GM10266 (cell line): ENCODE data around the gene MARK2.

Experiments used
- DNase-seq: peaks from one replicate; pipeline ENCODE4 v3.0.0; 2012; ENCODE audit errors: extremely low spot score
- TF ChIP-seq, protein P1 (sequence below): IDR thresholded peaks from 2 replicates; pipeline ENCODE4 v1.5.1; 2012; ENCODE audit warnings: mild to moderate bottlenecking, low read depth; ENCODE audit not compliant: control insufficient read depth, insufficient read depth; ENCODE audit errors: missing control alignments

Gene MARK2

DNA sequence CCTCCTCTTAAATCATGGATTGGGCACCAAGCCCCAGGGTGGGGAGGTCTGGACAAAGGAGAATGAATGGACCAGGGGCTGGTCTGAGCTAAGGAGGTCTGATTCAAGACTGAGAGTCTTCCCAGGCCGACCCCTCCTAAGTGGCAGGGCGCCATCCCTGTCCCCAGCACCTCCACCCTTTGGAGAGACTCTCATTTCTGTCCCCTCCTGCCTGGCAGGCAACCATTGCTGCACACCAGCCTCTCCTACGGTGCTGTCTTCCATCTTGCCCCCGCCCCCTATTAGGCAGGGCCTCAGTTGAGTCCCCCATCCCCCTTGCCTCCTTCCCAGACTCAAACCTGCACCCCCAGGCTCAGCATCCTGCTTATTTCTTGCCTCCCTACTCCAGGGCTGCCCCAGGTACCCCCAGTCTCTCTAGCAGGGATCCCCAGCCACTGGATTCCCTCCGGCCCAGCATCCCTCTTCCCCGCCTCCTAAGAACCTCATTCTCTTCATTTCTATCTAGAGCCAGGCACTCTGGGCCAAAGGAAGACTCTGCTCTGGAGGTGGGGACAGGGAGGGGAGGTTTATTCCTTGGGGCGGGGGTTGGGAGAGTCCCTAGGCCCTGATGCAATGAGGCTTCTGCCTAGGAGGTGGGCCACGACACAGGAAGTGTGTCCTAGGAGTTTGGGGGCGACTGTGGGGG lies 79.7 kb downstream of the MARK2 start:
- TF ChIP-seq, protein P1, sequence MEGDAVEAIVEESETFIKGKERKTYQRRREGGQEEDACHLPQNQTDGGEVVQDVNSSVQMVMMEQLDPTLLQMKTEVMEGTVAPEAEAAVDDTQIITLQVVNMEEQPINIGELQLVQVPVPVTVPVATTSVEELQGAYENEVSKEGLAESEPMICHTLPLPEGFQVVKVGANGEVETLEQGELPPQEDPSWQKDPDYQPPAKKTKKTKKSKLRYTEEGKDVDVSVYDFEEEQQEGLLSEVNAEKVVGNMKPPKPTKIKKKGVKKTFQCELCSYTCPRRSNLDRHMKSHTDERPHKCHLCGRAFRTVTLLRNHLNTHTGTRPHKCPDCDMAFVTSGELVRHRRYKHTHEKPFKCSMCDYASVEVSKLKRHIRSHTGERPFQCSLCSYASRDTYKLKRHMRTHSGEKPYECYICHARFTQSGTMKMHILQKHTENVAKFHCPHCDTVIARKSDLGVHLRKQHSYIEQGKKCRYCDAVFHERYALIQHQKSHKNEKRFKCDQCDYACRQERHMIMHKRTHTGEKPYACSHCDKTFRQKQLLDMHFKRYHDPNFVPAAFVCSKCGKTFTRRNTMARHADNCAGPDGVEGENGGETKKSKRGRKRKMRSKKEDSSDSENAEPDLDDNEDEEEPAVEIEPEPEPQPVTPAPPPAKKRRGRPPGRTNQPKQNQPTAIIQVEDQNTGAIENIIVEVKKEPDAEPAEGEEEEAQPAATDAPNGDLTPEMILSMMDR: no peak
- peak; percentile 39 for DNase-seq

DNA sequence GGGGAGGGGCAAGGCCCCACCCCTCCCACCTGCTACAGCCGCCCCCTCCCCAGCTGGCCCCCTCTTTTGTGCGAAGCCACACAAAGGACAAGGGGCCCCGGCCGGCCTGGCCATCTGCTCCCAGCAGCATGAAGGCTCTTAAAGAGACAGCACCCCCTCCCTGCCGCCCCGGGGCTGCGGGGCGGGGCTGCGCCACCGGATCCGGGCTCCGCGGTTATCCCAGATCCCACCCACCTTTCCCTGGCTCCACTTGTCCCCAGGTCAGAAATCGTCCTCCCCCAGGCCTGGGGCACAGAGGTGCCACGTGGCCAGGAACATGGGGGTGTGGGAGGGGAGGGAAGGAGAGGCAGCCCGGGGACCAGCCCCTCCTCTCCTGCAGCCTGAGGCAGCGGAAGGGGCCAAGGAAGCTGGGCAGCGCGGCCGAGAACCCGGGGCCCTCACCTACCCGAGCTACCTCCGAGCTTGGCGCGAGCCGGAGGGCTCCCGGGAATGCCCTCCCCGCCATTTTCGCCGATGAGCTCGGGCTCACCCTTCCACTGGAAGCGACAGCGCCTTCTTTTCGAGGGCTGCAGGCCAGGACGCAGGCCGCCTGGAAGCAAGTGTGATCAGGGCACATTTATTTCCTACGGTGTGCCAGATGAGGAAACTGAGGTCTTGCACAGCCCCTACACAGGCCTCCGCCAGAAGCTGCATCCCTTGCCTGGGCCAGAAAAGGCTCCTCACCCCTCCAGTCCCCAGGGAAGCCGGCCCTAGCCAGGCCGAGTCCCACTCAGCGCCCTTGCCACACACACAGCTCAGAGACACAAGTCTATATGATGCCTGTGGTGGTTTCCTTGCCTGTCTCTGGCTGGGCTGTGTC lies 80.6 kb downstream of the MARK2 start:
- peak; percentile 56 for DNase-seq
- TF ChIP-seq, protein P1: no peak

DNA sequence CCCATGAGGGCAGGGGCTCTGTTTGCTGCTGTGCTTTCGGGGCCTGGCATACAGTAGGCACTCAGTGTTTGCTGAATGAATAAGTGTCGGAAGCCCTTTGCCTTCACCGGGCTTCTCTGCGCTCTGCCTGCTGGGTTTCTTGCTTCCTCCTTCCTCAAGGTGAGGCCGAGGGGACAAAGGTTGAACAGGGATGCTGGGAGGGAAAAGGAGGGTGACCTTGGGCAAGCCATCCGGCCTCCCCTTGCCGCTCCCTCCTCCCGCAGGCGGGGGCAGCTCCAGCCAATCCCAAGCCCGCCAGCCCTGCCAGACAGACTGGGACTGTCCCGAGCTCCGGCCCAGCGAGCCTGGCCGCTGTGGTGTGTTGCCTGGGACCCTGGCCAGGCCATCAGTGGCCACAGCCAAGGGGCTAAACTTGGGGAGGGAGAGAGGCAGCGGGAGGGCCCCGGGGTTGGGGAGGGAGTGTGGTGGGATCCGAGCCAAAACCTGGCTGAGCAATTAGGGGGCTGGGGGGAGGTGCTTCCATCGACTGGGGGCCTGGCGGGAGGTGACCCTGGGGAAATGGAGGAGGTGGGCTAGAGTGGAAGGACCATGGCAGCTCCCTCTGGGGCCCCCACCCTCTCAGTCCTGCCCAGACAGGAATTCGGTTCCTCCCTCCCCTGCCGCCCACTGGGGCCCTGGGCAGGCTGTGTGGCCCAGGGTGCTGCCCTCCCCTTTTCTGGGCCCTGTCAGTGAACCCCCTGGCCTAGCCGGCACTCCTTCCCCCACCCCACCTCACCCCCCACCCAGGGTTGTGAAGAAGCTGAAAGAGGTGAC lies 81.4 kb downstream of the MARK2 start:
- TF ChIP-seq, protein P1: no peak
- no peak for DNase-seq

DNA sequence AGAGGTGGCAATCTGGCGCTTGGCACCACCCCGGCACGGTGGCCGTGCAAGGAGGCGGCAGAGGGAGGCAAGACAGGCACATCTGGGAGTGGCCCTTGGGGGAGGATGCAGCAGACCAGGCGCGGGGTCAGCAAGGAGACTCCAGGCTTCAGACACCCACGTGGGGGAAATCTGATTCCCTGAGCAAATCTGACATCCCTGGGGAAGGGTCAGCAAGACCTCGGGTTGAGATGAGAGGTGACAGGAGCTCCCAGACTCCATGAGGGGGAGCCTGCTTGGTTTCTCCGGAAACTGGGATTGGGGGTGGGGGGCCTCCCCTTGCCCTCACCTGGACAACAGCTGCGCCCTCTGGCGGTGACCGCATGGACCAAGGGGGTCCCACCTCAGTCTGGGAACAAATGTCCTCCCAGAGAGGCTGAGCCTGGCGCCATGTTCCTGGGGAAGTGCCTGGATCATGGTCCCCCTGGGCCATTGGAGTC lies 82.1 kb downstream of the MARK2 start:
- DNase-seq: peak; percentile 74
- TF ChIP-seq, protein P1: peak; percentile 73

DNA sequence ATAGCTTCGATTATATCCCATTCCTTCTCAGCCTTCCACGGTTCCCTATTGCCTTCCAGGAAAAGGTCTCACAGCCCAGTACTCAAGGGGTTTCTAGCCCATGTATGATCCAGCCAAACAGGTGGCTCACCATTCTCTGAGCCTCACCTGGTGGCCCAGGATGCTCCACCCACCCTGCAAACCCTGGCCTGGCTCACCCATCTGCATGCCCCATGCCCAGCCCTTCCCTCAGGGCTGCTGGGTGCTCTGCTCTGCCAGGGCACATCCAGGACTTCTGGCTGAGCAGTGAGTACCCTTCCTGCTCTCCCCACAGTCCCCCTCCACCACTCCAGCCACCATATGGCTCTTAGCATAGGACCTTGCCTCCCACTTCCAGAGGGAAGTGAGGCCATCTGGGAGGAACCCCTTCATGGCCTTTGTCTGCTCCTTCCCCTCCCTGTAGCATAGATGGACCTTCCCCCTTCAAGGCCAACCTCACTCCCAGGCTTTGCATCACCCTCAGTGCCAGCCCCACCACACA lies 83.8 kb downstream of the MARK2 start:
- TF ChIP-seq, protein P1: no peak
- DNase-seq: no peak

GRCh38 chr11:63923319-63923718 lies 84.4 kb downstream of the MARK2 start:
- TF ChIP-seq, protein P1: no peak
- no peak for DNase-seq
